Stimulated activated CD8-positive, alpha-beta memory T cell treated with anti-CD3 and anti-CD28 coated beads, Interleukin-2, amount 100 ng/mL, for 48 hours (primary cell): ENCODE data around the gene STK10.
"Not testable (repeated sequence)": the region's sequence is repeated elsewhere in the genome, so short reads cannot be mapped to it uniquely, and the experiment has no call there.

Experiments used
- DNase-seq, 2 donors: peaks; one replicate each; pipeline ENCODE4 v3.0.0-alpha.2; 2020; ENCODE audit warnings: low read depth in 2 of 2

STK10 gene

DNA sequence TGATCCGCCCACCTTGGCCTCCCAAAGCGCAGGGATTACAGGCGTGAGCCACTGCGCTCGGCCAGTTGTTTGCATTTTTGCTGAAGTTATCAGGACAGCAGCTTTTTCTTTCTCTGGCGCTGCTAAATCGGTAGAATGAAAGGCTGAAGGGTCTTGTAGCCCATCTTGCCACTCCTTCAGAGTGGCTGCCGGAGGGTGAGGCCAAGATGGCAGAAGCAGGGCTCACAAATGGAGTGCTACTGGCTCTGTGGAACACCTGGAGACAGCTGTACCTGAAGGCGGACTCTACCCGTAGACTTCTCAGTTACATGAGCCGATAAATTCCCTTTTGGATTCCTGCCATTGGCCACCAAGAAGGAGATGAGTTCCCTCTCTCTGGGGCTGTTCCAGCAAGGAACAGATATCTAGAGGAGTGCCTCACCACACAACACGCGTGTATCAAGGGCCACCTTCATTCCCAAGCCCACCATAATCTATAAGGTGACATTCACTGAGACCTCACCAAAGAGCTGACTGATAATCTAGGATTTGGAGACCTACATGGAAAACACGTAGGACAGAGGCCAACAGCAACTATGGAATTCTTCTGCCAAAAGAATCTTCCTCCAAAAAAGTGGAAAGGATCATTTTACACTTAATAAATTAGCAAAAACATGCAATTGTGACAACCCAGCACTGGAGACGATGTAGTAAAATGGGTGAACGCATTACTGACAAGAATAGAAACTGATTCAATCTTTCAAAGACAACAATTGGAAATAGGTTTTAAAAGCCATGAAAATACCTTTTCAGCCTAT, 21.8 kb downstream of the STK10 start:
- DNase-seq: no peak

GRCh38 chr5:172165465-172165864, 22.6 kb downstream of the STK10 start:
- DNase-seq: no peak

DNA sequence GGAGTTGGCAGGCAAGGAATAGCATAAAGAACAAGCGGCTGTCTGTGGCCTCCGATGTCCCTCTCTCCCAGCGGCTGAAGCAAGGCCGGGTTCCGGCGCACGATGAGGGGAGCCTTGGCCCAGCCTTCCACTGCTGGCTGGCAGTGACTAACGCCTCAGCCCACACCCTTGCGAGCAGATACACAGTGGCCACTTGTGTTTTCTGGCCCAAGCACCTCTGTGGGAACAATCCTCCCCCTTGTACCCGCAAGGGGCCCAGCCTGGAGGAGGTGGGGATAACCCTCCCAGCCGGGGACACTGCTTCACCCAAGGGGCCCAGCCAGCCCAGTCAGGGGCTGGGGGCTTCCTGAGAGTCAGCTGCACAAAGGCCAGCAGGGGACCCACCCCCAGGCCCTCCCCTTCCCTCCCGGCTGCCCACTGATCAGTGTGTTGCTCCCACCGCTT, 23.2 kb downstream of the STK10 start:
- DNase-seq: no peak

DNA sequence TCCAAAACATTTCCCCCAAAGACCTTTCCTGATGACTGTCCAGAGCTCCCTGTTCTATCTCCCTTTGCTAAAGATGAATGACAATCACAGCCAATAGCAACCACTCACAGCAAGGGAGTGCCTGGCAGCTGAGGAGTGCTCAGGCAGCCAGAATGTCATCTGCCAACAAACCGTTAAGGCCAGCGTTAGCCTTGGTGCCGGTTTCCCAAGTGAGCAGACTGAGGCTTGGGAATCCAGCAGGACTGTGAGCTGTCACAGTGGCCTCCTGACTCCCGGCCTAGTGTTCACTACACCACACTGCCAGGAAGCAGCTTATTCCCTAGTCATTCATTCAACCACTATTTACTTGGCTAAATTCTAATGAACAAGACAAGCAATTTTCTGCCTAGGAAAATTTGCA, 24.7 kb downstream of the STK10 start:
- DNase-seq: no peak

GRCh38 chr5:172162987-172163343, 25.1 kb downstream of the STK10 start:
- DNase-seq: no peak

GRCh38 chr5:172162323-172162986, 25.6 kb downstream of the STK10 start:
- no peak for DNase-seq

DNA sequence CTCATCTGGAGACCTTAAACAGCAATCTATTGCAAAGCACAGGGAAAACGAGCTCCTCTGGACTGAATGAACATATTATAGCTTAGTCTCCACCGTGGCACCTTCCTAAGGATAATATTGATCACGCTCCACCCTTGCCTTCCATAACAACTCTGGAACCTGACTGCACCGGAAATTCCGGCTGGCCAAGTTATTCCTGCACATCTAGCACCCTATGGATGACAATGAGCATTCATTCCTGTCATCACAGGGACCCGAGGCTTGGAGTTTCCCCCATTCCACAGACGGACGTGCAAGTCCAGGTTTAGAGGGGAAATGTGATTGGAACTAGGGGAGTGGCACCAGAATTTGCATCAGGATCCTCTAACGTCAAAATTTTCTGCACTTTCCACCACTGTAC, 27.5 kb downstream of the STK10 start:
- no peak for DNase-seq

GRCh38 chr5:172159016-172159415, 29.0 kb downstream of the STK10 start:
- no peak for DNase-seq

DNA sequence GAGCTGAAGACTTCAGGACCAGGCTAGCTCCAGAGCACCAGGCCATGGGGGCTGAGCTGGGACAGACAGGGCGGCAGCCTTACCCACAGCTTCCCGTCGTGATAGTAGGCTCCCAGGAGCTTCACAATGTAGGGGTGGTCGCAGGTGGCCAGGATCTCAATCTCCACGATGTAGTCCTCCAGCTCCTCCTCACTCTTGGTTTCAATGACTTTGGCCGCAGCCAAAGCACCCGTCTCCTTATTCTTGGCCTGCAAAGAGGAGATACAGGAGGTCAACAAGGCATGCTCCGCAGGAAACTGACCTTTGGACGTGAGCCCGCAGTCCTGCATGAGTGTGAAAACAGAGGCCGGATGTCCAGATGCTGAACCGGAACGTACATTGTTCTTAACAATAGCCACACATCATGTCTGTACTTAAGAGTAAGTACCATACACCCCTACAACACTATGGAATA, 31.5 kb downstream of the STK10 start:
- no peak for DNase-seq

GRCh38 chr5:172155101-172155500, 32.9 kb downstream of the STK10 start:
- not testable (repeated sequence) for DNase-seq

GRCh38 chr5:172153695-172154094, 34.3 kb downstream of the STK10 start:
- DNase-seq: no peak

GRCh38 chr5:172151661-172152210, 36.3 kb downstream of the STK10 start:
- no peak for DNase-seq

- no peak for DNase-seq
Observed at GRCh38 chr5:172150514-172151425, 37.3 kb downstream of the STK10 start.

DNA sequence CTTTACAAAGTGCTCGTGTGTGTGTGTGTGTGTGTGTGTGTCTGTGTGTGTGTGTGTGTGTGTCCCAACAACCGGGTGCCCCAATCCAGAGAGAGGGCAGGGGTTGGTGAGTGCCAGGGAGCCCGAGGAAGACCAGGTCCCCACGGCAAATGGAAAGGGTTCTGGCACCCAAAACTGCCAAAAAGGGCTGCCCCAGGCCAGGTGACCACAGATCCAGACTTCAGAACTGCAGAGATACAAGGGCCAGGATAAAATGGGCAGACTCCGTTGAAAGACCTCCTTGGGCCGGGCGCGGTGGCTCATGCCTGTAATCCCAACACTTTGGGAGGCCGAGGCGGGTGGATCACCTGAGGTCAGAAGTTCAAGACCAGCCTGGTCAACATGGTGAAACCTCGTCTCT, 38.5 kb downstream of the STK10 start:
- not testable (repeated sequence) for DNase-seq

- DNase-seq: no peak
Observed at GRCh38 chr5:172149073-172149472, 39.0 kb downstream of the STK10 start.

GRCh38 chr5:172148381-172148780, 39.6 kb downstream of the STK10 start:
- DNase-seq: no peak

DNA sequence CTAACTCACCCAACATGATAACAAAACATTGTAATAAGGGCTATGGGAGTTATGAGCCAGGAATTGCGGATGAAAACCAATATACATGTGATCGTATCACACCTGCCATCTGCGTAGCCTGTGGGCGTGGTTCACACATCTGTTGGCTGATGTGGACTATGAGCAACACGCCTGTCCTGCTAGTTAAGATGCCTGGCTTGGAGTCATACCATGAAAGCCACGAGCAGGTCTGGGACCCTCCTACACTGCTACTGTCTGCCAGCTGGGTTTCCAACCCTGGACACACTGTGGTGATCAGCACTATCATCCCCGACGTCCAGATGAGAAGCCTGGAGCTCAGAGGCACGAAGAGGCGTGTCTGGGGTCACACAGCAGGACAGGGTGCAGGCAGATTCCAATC, 40.2 kb downstream of the STK10 start:
- DNase-seq: no peak

DNA sequence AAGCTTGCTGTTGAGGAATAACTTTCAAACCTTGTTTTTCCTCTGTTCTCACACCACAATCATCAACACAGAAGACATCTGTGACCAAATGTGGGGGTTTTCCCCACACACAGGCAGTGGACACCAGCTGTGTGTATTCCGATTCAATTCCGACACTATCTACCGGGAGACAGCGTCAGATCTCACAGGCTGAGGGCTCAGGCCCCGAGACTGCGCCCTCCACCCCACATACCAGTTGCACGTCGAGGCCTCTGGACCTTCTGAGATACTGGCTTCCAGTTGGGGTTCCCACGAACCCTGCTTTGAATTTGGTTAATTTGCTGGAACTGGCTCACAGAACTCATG, 41.3 kb downstream of the STK10 start:
- no peak for DNase-seq

DNA sequence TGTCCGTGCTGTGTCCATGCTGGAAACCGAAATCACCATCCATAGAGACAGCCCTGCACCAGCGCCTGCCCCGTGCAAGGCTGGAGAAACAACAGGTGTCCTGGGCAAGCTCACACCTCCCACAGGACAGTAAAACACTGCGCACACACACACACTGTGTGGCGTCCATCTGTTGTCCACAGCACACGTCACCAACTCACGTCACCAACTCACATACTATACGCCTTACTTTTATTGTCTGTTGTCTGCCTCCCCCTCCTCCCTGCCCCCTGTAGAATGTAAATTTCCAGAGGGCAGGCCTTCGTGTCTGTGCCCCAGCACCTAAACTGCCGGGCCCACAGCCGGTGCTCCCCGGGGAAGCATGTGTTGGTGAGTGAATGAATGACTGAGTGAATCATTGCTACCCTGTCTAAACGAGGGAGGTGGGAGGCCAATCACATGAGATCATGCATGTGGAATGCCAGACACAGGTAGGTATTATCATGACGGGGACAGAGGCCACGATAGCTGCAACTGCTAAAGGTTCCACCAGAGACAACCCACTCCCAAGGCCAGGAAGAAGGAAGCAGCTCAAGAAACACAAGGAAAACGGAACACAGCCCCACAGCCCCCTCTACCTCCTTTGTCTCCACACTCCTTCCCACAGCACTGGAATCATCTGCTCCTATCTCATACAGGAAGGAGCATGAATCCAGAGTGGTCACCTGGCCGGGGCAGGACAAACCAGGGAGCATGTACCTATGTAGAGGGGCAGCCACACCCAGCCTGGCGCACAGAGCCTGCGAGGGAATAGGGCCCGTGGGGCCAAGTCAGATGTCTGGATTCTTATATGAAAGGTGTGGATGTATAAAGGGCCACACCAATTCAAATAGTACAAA, 41.9 kb downstream of the STK10 start:
- DNase-seq: no peak

- DNase-seq: no peak
Observed at GRCh38 chr5:172144931-172145869, 42.8 kb downstream of the STK10 start.
